ENCODE data around the gene STRIT1.

Gene STRIT1

GRCh38 chr3:155327871-155328270 lies 34.4 kb upstream of the STRIT1 start:
- TF ChIP-seq RAD21 (IDR thresholded peaks at IDR 0.05; ENCODE audit: low read depth) (no peak), YY1 (IDR thresholded peaks at IDR 0.05; ENCODE audit: low read depth) (no peak), TEAD4 (IDR thresholded peaks at IDR 0.05) (no peak), NFIC (IDR thresholded peaks at IDR 0.05) (no peak), FOXM1 (IDR thresholded peaks at IDR 0.05; ENCODE audit: borderline replicate concordance, low read depth) (no peak), MAX (IDR thresholded peaks at IDR 0.05) (no peak), CREB1 (IDR thresholded peaks at IDR 0.05; ENCODE audit: low read depth) (no peak), USF1 (IDR thresholded peaks at IDR 0.05) (no peak), REST (IDR thresholded peaks at IDR 0.05; ENCODE audit: low read depth) (no peak)

GRCh38 chr3:155327430-155327829 lies 33.9 kb upstream of the STRIT1 start:
- TF ChIP-seq REST (IDR thresholded peaks at IDR 0.05; ENCODE audit: low read depth) (no peak), FOXM1 (IDR thresholded peaks at IDR 0.05; ENCODE audit: borderline replicate concordance, low read depth) (no peak), MAX (IDR thresholded peaks at IDR 0.05) (no peak), NFIC (IDR thresholded peaks at IDR 0.05) (no peak), CEBPB (IDR thresholded peaks at IDR 0.05) (no peak), CREB1 (IDR thresholded peaks at IDR 0.05; ENCODE audit: low read depth) (no peak), EP300 (IDR thresholded peaks at IDR 0.05; ENCODE audit: borderline replicate concordance) (no peak)

- no peak for TF ChIP-seq NFIC (IDR thresholded peaks at IDR 0.05)
- no peak for TF ChIP-seq USF1 (IDR thresholded peaks at IDR 0.05)
- TF ChIP-seq CEBPB (IDR thresholded peaks at IDR 0.05) = no peak
- no peak for TF ChIP-seq MAX (IDR thresholded peaks at IDR 0.05)
- TF ChIP-seq EP300 (IDR thresholded peaks at IDR 0.05; ENCODE audit: borderline replicate concordance) = no peak
- TF ChIP-seq TEAD4 (IDR thresholded peaks at IDR 0.05) = no peak
- TF ChIP-seq RAD21 (IDR thresholded peaks at IDR 0.05; ENCODE audit: low read depth) = no peak
- no peak for TF ChIP-seq YY1 (IDR thresholded peaks at IDR 0.05; ENCODE audit: low read depth)
- TF ChIP-seq FOXM1 (IDR thresholded peaks at IDR 0.05; ENCODE audit: borderline replicate concordance, low read depth) = no peak
- no peak for TF ChIP-seq ZBTB7A (IDR thresholded peaks at IDR 0.05; ENCODE audit: low read depth)
- TF ChIP-seq REST (IDR thresholded peaks at IDR 0.05; ENCODE audit: low read depth) = no peak
- no peak for TF ChIP-seq TCF12 (IDR thresholded peaks at IDR 0.05; ENCODE audit: low read depth)
- no peak for TF ChIP-seq CREB1 (IDR thresholded peaks at IDR 0.05; ENCODE audit: low read depth)
- no peak for TF ChIP-seq EGR1 (IDR thresholded peaks at IDR 0.05)
- no peak for TF ChIP-seq TAF1 (IDR thresholded peaks at IDR 0.05; ENCODE audit: low read depth)
Measured at GRCh38 chr3:155326901-155327300, 33.4 kb upstream of the STRIT1 start.

GRCh38 chr3:155326244-155326643 lies 32.8 kb upstream of the STRIT1 start:
- no peak for TF ChIP-seq EP300 (IDR thresholded peaks at IDR 0.05; ENCODE audit: borderline replicate concordance)
- TF ChIP-seq RAD21 (IDR thresholded peaks at IDR 0.05; ENCODE audit: low read depth) = no peak
- no peak for TF ChIP-seq ZBTB7A (IDR thresholded peaks at IDR 0.05; ENCODE audit: low read depth)
- no peak for TF ChIP-seq TEAD4 (IDR thresholded peaks at IDR 0.05)
- no peak for TF ChIP-seq TCF12 (IDR thresholded peaks at IDR 0.05; ENCODE audit: low read depth)
- TF ChIP-seq FOXM1 (IDR thresholded peaks at IDR 0.05; ENCODE audit: borderline replicate concordance, low read depth) = no peak
- no peak for TF ChIP-seq CREB1 (IDR thresholded peaks at IDR 0.05; ENCODE audit: low read depth)
- TF ChIP-seq USF1 (IDR thresholded peaks at IDR 0.05) = no peak
- no peak for TF ChIP-seq CEBPB (IDR thresholded peaks at IDR 0.05)
- no peak for TF ChIP-seq NFIC (IDR thresholded peaks at IDR 0.05)
- TF ChIP-seq EGR1 (IDR thresholded peaks at IDR 0.05) = no peak
- TF ChIP-seq TAF1 (IDR thresholded peaks at IDR 0.05; ENCODE audit: low read depth) = no peak
- no peak for TF ChIP-seq YY1 (IDR thresholded peaks at IDR 0.05; ENCODE audit: low read depth)
- TF ChIP-seq REST (IDR thresholded peaks at IDR 0.05; ENCODE audit: low read depth) = no peak
- no peak for TF ChIP-seq MAX (IDR thresholded peaks at IDR 0.05)

Data from Ishikawa (cell line).